Mesangial cell (primary cell): ENCODE data around the gene NAGPA. TPM values are rescaled to one million over a fixed set of nuclear protein-coding genes. Genes with fewer than 3 reads are reported as not detected.

Source experiments
- total RNA-seq: library from RNA; depleted of rRNA; stranded (reverse); fragments of >200 nt; gene quantifications from 2 replicates; pipeline ENCODE4 v1.2.3, GENCODE V29; 2015

The NAGPA gene, protein sequence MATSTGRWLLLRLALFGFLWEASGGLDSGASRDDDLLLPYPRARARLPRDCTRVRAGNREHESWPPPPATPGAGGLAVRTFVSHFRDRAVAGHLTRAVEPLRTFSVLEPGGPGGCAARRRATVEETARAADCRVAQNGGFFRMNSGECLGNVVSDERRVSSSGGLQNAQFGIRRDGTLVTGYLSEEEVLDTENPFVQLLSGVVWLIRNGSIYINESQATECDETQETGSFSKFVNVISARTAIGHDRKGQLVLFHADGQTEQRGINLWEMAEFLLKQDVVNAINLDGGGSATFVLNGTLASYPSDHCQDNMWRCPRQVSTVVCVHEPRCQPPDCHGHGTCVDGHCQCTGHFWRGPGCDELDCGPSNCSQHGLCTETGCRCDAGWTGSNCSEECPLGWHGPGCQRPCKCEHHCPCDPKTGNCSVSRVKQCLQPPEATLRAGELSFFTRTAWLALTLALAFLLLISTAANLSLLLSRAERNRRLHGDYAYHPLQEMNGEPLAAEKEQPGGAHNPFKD
- 30.5 and 32.6 TPM in 2 replicates for total RNA-seq

DNA sequence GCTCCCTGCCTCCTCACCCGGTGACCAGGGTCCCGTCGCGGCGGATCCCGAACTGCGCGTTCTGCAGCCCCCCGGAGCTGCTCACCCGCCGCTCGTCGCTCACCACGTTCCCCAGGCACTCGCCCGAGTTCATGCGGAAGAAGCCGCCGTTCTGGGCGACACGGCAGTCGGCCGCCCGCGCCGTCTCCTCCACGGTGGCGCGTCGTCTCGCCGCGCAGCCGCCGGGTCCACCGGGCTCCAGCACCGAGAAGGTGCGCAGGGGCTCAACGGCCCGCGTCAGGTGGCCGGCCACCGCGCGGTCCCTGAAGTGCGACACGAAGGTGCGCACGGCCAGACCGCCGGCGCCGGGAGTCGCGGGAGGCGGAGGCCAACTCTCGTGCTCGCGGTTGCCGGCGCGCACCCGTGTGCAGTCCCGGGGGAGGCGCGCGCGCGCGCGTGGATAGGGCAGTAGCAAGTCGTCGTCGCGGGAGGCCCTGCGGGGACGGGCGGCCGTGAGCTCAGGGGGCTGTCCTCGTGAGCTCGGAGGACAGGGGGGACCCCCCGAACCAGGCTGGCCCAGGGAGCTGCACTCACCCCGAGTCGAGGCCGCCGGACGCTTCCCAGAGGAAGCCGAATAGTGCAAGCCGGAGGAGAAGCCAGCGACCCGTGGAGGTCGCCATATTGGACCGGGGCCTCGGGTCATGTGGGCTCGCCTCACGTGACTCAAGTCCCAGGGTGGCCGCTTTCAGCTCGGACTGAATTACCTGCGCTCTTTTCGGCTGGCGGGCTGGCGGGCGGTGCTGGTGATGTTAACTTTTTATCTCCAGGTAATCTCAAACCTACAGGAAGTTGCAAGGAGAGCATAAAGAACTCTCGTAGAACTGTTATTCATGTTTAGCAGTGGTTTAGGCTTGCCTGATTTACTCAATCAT lies at the start of gene NAGPA:
Gene NAGPA, minus strand, starts transcription at position 680 of the 911 bp plus-strand sequence. Its CDS starts 21 bp downstream, at position 659.

DNA sequence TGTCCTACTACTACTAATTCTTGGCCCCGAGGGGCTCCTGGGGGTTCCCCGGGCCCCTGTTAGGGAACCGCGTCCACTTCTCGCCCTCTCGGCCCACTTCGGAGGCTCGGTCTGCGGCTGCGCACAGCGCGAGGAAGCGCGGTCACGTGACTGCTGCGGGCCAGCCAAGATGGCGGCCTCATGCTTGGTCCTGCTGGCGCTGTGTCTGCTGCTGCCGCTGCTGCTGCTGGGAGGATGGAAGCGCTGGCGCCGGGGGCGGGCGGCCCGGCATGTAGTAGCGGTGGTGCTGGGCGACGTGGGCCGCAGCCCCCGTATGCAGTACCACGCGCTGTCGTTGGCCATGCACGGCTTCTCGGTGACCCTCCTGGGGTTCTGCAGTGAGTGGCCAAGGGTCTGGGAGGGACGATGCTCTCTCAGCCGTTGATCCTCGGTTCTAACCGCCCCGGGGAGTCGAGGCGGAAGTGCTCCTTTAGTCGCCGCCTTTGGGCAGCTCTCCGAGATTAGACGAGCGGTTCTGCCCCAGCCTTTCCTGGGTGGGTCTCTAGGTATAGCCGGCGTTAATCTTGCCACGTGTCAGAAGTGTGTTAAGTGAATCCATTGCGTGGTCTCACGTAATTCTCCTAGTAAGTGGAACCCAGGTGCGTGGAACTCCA lies 38.1 kb upstream of the NAGPA start, which contains the start of gene ALG1:
Gene ALG1, plus strand, starts transcription at position 163 of the 653 bp plus-strand sequence. Its CDS starts 7 bp downstream, at position 170.

DNA sequence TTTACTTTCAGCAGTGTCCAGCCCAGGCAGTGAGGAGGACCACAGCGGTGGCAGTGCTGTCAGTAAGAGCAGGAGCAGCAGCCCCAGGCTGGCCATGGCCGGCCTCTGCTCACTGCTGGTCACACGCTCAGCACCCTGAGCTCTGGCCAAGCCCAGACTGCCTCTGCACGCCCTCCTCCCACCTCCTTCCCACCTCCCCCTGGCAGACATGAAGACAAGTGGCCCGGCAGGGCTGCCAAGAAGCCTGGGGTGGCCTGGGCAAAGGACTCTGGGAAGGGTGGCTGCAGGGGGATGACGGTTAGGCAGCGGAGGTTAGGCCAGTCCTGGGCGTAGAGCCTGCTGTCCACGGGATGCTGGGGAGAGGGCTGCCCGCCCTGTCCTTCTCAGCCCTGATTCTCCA lies 32.1 kb upstream of the NAGPA start, which contains the start of gene C16orf89:
Gene C16orf89, minus strand, starts transcription at position 144 of the 400 bp plus-strand sequence. Its CDS starts 48 bp downstream, at position 96.

Other genes with a start within 250 kb of the NAGPA start
- gene SEPTIN12, start 245.6 kb downstream of the NAGPA start, total RNA-seq = not detected in 2 replicates
- gene SMIM22, start 238.6 kb downstream of the NAGPA start, total RNA-seq = not detected in 2 replicates
- 25.9 and 45.0 TPM in 2 replicates for gene ROGDI, start 231.3 kb downstream of the NAGPA start, total RNA-seq
- gene GLYR1, start 186.6 kb downstream of the NAGPA start, total RNA-seq = 37.8 and 38.3 TPM in 2 replicates
- 26.9 and 30.3 TPM in 2 replicates for gene UBN1, start 186.5 kb downstream of the NAGPA start, total RNA-seq
- gene PPL, start 96.8 kb downstream of the NAGPA start, total RNA-seq = 2.0 and 23.8 TPM in 2 replicates
- under 0.01 and 0.13 TPM in 2 replicates for gene SEC14L5, start 75.6 kb downstream of the NAGPA start, total RNA-seq
- gene C16orf89, start 32.0 kb upstream of the NAGPA start, total RNA-seq = not detected in 2 replicates
- gene ALG1, start 37.9 kb upstream of the NAGPA start, total RNA-seq = 30.8 and 37.2 TPM in 2 replicates
- 12.8 and 26.9 TPM in 2 replicates for gene EEF2KMT, start 63.9 kb upstream of the NAGPA start, total RNA-seq